HG02610 (cell line): ENCODE measurements around the gene TUBA3E.
"Not testable (repeated sequence)": the region's sequence is repeated elsewhere in the genome, so short reads cannot be mapped to it uniquely, and the experiment has no call there.

ENCODE experiments used
- ATAC-seq: cut with Tn5 transposase; IDR thresholded peaks from one replicate; pipeline ENCODE4 v1.9.1; 2021; ENCODE audit warnings: mild to moderate bottlenecking, moderate library complexity; ENCODE audit not compliant: unreplicated experiment

The TUBA3E gene

DNA sequence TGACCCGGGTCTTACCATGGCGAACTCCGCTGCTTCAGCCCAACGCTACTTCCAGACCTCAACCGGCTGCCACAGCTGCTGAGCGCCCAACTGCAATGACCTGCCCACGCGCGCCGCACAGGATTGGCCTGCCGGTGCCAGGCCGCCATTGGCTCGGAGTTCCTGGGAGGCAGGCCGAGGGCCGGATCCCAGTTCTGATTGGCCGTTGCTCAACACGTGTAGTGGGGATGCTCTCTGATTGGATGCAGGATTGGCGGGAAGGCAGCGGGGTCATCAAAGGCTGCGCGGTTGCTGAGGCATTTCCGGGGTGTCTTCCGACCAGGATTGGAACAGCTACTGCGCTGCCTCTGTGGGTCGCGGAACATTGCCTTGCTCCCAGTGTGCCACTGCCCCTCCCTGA lies at the start of gene TUBA3E:
TUBA3E (minus strand) TSS at position 97 of the 400 bp plus-strand sequence; CDS start at position 18, 79 bp downstream.
- no peak for ATAC-seq

- no peak for ATAC-seq
Observed at GRCh38 chr2:130246430-130246829, 48.2 kb upstream of the TUBA3E start.

DNA sequence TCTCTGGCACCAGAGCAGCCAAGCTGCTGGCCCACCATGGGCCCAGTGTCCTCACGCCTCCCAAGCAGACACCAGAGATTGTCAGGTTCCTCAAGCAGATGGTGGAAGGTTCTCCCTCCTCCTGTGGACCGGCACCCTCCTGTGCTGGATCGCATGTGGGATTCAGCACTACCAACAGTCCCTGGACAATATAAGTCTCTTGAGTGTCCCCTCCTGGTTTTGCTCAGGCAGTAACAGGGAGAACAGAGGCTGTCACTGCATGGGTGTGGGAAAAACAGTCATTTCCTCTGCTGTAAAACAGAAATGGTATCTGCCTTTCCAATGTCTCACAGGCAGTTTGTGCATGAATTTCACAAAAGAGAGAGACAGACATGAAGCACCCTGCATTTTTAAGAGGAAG lies 47.7 kb upstream of the TUBA3E start:
- ATAC-seq, result no peak

- ATAC-seq, result no peak
Observed at GRCh38 chr2:130243359-130243758, 45.1 kb upstream of the TUBA3E start.

DNA sequence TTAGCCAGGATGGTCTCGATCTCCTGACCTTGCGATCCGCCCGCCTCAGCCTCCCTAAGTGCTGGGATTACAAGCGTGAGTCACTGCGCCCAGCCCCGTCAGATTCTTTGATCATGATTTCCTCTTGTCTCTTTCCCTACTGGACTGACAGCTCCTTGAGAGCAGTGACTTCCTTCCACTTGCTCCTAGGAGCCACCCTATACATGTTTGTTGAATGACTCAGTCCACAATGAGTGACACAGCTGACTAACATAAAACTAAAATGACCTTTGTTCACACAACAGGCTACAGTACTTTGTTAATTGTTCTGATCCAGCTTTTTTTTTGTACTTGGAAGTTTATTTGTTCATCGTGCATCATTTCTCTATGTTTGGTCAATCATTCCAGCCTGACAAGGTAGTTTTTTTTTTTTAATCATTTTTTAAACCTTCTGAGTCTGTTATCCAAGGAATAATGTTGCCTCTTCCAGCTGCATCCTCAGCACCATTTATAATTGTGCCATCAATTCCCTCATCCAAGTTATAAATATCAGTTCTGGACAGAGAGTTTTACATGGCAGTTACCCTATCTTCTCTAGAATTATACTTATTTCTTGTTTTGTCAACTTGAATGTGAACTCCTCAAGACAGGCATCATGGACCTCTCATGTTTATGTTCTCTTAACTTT lies 42.9 kb upstream of the TUBA3E start:
- no peak for ATAC-seq

GRCh38 chr2:130239581-130239980 lies 41.3 kb upstream of the TUBA3E start:
- not testable (repeated sequence) for ATAC-seq

GRCh38 chr2:130233066-130233465 lies 34.8 kb upstream of the TUBA3E start:
- not testable (repeated sequence) for ATAC-seq

- ATAC-seq, result no peak
Observed at GRCh38 chr2:130231656-130232055, 33.4 kb upstream of the TUBA3E start.

DNA sequence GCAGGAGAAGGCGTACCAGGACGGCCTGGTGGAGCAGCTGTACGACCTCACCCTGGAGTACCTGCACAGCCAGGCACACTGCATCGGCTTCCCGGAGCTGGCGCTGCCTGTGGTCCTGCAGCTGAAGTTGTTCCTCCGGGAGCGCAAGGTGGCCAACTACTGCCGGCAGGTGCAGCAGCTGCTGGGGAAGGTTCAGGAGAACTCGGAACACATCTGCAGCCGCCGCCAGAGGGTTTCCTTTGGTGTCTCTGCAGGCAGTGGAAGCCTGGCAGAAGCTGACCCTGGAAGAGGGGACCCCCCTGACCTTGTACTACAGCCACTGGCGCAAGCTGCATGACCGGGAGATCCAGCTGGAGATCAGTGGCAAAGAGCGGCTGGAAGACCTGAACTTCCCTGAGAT lies 32.7 kb upstream of the TUBA3E start:
- ATAC-seq, result not testable (repeated sequence)

DNA sequence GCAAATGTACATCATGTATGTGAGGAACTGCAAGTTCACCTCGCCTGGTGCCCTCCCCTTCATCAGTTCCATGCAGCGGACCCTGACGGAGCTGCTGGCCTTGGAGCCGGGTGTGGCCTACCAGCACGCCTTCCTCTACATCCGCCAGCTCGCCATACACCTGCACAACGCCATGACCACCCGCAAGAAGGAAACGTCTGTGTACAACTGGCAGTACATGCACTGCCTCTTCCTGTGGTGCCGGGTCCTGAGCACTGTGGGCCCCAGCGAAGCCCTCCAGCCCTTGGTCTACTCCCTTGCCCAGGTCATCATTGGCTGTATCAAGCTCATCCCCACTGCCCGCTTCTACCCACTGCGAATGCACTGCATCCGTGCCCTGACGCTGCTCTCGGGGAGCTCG lies 32.1 kb upstream of the TUBA3E start:
- not testable (repeated sequence) for ATAC-seq

- not testable (repeated sequence) for ATAC-seq
Observed at GRCh38 chr2:130229161-130229510, 30.9 kb upstream of the TUBA3E start.

DNA sequence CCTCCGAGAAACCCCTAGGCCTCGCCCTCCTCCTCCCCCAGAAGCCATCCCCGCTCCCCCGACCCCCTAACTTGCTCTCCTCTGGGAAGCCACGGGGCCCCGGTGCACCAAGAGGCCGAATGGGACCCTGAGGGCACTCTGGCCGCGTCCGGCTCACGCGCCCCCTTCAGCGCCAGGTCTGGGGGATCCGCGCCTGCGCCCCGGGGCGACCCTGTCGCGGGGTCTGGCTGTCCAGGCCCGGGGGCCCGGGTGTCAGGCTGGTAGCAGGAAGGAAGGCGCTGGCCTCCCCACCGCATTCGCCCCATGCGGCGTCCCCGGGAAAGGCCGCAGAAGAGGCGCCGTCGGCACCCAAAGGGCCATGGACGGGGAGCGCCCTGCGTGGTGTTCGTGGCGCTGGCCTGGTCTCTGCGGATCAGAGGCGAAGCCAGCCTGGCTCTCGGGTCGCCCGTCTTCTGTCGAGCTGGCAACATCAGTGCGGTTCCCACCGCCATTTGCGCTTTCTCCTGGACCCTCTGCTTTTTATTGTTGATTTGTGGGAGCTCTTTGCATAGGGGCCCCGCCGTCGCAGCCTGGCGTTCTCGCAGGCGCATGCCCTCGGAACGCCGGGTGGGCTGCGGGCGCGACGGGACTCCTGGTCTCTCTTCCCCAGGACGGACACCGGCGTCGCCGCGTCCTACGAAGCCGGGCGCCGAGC lies 30.4 kb upstream of the TUBA3E start:
- not testable (repeated sequence) for ATAC-seq

- not testable (repeated sequence) for ATAC-seq
Observed at GRCh38 chr2:130228005-130228404, 29.8 kb upstream of the TUBA3E start.

GRCh38 chr2:130222523-130222922 lies 24.3 kb upstream of the TUBA3E start:
- peak; percentile 98 for ATAC-seq

DNA sequence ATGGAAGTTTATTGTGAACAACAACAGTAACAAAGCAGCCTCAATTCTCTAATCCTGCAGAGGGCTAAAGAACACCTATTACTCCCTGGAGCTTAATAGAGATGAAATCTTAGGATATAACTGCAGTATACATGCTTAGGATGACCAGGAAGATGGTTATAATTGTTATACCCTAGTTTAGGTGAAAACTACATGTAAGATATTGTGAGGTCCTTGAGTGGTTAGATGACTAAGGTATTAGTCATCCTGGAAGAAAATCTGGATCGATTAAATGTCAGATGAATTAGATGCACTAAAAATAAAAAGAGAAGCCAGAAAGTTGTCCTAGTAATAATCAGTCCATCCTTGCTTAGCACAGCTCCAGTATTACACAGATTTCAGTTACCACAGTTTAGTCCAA lies 22.3 kb upstream of the TUBA3E start:
- not testable (repeated sequence) for ATAC-seq

- ATAC-seq, result not testable (repeated sequence)
Observed at GRCh38 chr2:130219147-130219546, 20.9 kb upstream of the TUBA3E start.

- ATAC-seq, result not testable (repeated sequence)
Observed at GRCh38 chr2:130207051-130207450, 8.8 kb upstream of the TUBA3E start.

DNA sequence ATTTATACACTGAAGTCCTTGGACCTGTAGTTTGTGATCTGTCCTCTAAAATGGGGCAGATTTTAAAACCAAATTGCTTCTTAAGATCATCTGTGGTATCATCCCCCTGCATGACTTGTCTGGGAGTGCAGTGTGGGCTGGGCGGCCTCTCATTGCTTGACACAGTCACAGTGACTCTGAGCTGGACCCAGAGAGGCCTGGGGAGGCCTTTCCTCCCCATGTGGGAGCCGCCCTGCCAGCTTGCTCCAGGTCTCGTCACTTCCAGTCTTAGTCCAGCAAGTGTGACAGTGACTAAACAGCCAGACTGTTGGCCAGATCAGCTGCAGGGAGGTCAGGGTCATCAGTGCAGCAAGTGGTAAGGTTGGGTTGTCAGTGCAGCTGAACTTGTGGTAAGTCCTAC lies 4.9 kb upstream of the TUBA3E start:
- not testable (repeated sequence) for ATAC-seq

- not testable (repeated sequence) for ATAC-seq
Observed at GRCh38 chr2:130202518-130202917, 4.3 kb upstream of the TUBA3E start.

DNA sequence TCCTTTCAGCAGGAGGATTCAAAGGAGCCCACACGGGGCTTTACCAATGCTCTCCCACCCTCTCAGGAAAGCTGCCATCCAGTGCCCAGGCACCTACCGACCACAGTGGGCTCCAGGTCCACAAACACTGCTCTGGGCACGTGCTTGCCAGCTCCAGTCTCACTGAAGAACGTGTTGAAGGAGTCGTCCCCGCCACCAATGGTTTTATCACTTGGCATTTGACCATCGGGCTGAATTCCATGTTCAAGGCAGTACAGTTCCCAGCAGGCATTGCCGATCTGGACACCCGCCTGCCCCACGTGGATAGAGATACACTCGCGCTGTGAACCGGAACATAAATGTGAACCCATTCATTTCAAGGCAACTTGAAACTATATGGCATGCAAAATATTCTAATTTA lies 2.2 kb downstream of the TUBA3E start:
- ATAC-seq, result not testable (repeated sequence)

- ATAC-seq, result not testable (repeated sequence)
Observed at GRCh38 chr2:130195089-130195635, 3.1 kb downstream of the TUBA3E start.

DNA sequence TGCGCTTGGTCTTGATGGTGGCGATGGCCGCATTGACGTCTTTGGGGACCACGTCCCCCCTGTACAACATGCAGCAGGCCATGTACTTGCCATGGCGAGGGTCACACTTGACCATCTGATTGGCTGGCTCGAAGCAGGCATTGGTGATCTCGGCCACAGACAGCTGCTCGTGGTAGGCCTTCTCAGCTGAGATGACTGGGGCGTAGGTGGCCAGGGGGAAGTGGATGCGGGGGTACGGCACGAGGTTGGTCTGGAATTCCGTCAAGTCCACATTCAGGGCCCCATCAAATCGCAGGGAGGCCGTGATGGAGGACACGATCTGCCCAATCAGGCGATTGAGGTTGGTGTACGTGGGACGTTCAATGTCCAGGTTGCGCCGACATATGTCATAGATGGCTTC lies 4.4 kb downstream of the TUBA3E start:
- ATAC-seq, result not testable (repeated sequence)
